ENCODE measurements around the gene GAGE12F. TPM values are rescaled to one million over a fixed set of nuclear protein-coding genes. Genes with fewer than 3 reads are reported as not detected.

GAGE12F gene
- total RNA-seq, 5 donors from 2014 or later (not counting 1 experiment from before 2014, with no cell fraction given), result 0.63 to 0.64 TPM; not detected in 3

Other genes with a start within 250 kb of the GAGE12F start
- not detected for gene GAGE12J, start 238.8 kb upstream of the GAGE12F start, total RNA-seq
- not detected for gene GAGE13, start 229.3 kb upstream of the GAGE12F start, total RNA-seq
- not detected for gene GAGE12C, start 28.7 kb upstream of the GAGE12F start, total RNA-seq
- not detected for gene GAGE12D, start 19.1 kb upstream of the GAGE12F start, total RNA-seq
- gene GAGE12E, start 9.6 kb upstream of the GAGE12F start, total RNA-seq, result not detected
- under 1 TPM in 2 of 5 donors, not detected in 3; 0.63 to 0.64 TPM for gene GAGE12G, start 9.6 kb downstream of the GAGE12F start, total RNA-seq
- gene GAGE12H, start 19.1 kb downstream of the GAGE12F start, total RNA-seq, result not detected
- not detected for gene GAGE2A, start 28.7 kb downstream of the GAGE12F start, total RNA-seq
- under 1 TPM in 2 of 5 donors, not detected in 3; 0.54 to 0.72 TPM for gene GAGE1, start 38.2 kb downstream of the GAGE12F start, total RNA-seq
- gene PAGE1, start 135.1 kb downstream of the GAGE12F start, total RNA-seq, result not detected

All from T-cell (primary cell).